Activated effector memory CD4-positive, alpha-beta T cell treated with Interleukin-2 at 50 U/mL for 16 hours (primary cell): ENCODE data around the gene NRL.

Experiments used
- DNase-seq: peaks from one replicate; pipeline ENCODE4 v3.0.0-alpha.2; 2020

Gene NRL

DNA sequence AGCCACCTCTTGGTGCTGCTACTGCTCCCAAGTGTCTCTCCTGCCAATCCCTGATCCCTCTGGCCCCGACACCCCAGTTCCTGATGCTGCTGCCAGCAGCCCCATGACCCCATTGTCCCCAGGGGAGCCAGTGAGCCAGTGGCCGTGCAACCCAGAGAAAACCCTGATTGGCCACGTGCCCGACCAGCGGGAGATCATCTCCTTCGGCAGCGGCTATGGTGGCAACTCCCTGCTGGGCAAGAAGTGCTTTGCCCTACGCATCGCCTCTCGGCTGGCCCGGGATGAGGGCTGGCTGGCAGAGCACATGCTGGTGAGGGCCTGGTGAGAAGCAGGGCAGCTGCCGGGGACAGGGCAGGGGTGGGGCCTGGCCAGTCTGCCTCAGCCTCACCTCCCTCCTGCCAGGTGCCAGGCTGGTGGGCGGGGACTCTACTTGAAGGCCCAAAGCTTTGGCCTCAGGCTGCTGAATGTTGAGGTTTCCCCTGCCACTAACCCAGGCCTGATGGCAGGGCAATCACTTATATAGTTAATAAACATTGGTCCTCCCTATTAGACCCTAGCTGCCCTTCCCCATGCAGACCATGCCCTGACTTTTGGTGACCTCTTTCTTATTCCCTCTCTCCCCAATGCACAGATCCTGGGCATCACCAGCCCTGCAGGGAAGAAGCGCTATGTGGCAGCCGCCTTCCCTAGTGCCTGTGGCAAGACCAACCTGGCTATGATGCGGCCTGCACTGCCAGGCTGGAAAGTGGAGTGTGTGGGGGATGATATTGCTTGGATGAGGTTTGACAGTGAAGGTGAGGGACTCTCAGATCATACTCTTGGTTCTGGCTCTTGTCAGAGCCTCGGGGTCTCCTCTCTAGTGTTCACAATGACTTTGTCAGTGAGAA is 15.6 kb downstream of the NRL start:
- no peak for DNase-seq

DNA sequence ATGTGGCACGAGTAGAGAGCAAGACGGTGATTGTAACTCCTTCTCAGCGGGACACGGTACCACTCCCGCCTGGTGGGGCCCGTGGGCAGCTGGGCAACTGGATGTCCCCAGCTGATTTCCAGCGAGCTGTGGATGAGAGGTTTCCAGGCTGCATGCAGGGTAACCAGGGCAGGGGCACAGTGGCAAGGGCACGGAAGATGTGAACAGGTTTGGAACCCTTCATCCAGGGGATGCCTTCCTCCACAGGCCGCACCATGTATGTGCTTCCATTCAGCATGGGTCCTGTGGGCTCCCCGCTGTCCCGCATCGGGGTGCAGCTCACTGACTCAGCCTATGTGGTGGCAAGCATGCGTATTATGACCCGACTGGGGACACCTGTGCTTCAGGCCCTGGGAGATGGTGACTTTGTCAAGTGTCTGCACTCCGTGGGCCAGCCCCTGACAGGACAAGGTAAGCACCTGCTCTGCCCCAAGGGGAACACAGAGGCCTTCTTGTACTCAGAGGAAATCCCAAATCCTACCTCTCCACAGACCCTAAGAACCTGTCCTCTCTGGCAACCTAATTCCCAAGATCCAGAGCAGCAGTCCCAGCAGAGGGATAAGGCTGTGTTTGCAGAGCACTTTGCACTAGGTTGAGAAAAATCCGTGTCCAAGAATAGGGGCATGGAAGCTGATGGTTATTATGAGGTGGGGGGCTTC is 16.4 kb downstream of the NRL start:
- DNase-seq: no peak

DNA sequence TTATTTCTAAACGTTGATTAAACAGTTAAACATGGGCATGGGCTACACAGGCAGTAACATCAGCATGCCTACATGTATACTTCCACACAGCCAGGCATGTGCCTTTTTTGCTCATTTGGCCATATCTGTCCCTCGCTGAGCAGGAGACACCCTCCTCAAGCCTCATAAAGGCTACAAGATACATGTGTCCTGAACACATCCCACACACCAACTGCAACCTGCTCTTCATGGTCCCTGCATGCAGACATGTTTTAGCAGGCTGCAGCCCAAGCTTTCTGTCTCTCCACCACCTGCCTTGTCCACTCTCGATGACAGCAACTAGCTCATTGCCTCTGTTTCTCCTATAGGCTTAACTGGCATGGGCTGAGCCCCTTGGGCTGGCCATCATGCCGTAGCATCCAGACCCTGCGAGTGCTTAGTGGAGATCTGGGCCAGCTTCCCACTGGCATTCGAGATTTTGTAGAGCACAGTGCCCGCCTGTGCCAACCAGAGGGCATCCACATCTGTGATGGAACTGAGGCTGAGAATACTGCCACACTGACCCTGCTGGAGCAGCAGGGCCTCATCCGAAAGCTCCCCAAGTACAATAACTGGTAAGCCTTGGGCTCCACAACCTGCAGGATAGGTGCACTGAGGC is 18.1 kb downstream of the NRL start:
- DNase-seq: no peak

DNA sequence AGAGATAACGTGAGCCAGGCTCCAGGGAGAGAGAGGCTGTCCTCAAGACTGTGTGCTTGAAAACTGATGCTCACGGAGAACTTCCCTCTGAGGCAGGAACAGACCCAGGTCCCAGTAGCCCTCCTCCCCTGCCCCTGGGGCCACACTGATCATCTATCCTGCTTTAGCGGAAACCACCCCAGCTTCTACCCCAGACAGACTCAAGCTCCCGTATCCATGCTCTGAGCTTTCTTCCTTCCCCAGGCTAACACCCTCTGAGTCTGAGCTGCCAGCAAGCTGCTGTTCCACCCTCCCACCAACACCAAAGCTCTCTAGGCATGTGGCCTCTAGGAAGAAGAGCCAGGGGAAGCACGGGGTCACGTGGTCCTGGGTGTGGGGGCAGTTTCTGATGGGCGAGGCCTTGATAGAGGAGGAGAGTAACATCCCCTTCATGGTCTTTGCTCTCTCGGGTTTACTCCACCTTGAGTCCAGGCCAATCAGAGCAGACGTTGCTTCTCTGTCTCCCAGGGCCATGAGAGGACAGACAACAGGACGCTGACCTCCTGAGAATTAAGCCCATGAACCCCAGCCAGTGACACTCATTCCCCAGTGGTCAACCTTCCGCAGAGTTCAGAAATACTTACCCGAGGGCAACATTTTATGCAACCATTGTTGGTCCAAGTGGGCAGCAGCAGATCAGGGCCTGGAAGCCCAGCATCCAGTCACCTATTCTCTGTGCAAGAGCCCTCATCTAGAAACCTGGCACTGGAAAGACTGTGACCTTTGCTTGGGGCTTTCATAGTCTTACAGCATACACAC is 19.3 kb downstream of the NRL start:
- peak; percentile 8 for DNase-seq

DNA sequence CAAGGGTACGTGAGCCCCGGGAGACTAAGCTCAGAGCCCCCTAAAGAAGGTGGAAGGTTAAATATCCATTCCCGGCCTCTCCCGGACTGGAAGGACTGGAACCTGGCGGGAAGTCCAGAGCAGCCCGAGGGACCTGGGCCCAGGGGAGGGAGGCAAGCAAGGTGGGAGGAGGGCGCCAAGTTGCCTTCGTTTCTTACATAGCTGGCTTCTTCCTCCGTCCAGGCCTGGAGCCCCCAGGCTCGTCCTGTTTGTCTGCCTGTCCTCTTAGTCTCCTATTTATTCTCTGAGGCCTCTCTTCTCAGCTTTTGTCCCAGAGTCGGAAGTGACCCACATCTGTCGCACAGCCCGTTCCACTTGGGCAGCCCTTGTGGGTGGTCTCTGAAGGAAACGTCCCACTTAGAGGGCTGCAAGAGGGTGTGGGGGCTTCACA is 19.9 kb downstream of the NRL start:
- no peak for DNase-seq

DNA sequence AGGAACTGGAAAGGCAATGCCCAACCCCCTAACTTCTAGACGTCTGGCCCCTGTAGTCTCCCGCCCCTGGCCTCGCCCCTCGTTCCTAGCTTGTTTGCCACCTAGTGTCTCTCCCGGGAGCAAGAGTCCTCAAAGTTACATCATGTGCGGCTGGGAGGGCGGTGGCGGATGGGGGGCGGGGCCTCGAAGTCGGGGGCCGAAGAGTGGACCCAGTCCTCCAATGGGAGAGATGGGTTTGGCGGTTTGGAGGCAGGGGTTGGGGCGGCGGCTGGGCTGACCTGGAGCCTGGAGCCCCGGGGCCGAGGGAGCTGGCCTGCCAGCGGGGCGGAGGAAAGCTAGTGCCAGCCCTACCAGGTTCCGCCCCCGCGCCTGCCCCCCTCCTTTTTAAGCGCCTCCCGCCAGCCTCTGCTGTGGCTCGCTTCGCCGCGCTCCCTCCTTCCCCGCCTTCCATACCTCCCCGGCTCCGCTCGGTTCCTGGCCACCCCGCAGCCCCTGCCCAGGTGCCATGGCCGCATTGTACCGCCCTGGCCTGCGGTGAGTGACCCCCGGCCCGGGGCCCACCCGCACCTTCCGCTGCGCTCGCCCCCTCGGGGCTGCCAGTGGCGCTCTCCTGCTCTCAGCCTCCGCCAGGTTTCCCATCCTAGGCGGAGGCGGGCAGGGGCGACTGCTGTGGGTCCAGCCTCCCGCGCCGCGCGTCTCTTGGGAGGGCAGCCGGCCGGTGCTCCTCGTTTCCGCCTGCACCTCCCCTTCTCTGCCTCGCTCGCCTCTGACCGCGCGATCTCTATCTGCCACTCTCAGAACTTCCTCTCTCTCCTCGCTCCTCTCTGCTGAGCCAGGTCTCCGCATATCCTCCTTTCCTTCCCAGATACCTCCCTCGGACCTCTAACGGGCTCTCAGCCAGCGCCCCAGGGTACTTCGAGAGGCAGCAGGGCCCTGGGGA is 20.6 kb downstream of the NRL start, which contains the start of gene PCK2:
Gene PCK2 (plus strand): TSS at position 411 of the 940 bp plus-strand sequence. CDS start 95 bp downstream, at position 506.
- DNase-seq: peak; percentile 69

DNA sequence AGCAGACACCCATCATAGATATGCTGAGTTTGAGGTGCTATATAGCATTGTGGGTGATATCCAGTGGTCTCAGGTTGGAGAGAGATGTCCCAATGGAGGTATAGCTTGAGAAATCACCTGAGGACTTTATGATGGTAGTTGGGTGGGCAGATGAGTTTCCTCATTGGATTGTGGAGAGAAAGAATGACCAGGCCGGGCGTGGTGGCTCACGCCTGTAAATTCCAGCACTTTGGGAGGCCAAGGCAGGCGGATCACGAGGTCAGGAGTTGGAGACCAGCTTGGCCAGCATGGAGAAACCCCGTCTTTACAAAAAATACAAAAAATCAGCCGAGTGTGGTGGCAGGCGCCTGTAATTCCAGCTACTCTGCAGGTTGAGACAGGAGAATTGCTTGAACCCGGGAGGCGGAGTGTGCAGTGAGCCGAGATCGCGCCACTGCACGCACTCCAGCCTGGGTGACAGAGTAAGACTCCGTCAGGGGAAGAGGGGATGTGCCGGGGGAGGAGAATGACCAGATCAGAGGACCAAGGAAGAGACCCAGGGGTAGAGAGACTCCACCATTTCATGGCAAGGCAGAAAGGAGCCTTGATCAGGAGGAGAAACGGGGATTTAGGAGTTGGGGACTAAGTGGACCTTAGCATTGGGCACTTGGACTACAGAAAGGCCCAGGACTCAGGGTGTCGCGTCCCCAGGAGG is 21.4 kb downstream of the NRL start:
- DNase-seq: no peak

DNA sequence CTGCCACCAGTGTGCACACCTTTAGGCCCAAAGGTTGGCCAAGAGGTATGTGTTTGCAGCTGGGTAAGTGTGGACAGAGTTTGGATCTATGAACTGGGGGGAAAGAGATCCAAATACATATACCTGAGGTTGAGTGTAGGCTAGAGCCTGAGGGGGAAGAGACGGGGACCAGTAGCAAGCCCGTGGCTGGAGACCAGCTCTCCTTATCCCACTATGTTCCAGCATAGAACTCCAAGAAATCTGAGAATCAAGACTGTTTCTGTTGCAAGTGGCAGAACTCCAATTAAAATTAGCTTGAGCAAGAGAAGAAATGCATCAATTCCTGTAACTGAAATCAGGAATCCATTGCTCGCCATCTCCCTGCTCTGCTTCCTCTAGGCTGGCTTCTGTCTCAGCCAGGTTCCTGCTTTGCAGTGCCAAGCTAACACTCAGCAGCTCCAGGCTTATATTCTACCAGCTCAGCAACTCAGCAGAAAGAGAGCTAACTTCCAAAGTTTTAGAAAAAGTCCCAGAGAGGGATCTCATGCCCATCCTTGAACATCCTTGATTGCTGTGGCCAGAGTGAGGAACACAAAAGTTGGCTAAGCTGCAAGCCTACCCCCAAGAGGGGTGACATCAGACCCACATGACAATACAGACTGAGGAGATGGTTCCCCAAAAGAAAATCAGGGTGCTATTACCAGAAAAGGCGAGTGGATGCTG is 22.1 kb downstream of the NRL start:
- no peak for DNase-seq

DNA sequence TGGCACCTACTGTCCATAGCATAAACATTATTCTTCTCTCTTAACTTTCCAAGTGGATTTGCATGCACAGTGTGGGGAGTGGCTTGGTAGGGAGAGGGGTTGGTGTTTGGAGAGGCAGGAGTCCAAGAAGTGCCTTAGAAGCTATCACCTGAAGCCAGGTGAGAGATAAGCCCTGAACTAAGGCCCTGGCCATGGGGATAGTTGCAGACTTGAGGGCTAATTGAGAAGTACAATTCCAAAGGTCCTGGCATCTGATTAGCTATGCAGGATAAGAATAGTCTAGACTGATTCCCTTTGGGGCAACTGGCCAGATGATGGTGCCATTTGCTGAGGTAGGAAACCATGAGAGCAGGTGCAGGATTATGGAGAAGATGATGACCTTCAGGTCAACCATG is 22.6 kb downstream of the NRL start:
- no peak for DNase-seq

DNA sequence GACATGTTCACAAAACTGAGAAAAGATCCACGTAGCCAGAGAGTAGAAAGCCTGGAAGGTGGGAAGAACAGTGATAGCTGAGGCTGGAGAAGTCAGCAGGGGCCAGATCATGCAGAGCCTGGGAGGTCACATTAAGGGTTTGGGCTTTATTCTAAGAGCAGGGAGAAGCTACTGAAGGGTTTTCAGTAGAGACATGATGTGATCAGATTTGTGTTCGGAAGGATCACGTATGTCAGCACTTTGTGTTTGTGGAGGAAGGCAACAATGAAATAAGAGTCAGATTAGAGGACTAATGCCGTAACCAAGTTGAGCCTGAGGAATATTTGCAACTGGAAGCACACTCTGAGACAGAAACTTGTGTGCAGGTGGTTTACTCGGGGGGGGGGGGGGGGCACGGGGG is 24.9 kb downstream of the NRL start:
- DNase-seq: no peak

DNA sequence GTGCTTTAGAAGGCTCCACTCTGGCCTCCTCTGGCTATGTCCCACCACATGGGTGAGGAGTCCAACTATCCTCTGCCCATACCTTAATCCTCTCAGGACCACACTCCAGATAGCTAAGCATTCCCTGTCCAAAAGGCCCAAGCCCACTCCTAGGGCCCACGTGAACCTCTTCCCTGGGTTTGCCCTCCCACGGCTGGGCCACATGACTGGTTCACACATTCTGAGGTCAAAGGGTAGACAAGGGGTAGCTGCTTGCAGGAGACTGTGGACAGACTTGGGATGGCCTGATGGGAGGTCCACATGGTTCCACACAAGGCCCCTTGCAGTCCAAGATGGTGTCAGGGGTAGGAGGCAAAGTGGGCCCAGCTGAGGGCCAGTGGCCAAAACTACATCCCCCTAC is 26.7 kb downstream of the NRL start:
- no peak for DNase-seq

DNA sequence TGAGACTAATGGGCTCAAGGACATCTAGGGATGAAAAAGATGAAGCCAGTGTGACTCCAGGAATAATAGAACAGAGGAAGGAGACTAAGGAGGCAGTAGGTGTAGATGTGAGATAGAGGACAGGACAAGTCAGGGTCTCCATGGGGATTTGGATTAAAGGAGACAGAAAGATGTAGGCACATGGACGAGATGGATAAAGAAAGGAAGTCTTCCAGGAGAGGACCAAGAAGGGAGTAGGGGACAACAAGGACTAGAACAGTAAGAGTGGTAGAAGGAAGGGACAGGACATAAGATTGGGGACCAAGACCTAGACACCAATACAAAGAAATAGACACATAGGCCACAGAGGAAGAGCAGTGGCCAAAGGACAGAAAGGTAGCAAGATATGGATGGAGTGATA is 27.7 kb downstream of the NRL start:
- no peak for DNase-seq

DNA sequence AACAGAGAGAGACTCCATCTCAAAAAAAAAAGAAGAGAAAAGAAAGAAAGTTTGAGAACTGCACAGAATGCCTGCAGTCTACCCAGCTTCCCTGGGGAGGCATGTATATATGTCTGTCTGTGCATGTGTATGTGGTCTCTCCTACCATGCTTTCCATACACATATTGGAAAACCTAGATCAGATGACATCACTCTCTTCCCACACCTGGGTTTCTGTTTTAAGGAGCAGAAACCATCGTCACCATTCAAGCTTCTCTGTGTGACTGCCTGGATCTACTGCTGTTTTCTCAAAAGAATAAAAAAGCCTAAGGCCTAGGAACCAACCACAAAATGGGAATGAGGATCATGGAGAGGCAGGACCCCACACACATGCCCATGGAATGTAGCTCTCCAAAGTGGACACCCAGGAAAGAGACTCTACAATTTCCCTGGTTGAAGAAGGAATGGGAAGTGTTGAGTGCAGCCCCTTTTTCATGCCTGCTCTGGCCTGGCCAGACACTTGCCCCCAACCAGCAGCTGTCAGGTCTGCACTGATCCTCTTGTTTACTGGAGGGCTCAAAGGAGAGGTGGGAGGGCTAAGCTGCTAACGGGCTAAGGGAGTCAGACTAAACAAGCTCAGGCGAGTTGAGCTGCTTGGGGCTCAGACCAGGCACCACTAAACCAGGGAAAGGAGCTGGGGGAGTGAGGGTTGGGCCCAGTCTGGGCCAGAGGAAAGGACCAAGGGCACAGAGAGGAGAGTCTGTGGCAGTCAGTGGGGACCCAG is 28.4 kb downstream of the NRL start:
- DNase-seq: no peak

DNA sequence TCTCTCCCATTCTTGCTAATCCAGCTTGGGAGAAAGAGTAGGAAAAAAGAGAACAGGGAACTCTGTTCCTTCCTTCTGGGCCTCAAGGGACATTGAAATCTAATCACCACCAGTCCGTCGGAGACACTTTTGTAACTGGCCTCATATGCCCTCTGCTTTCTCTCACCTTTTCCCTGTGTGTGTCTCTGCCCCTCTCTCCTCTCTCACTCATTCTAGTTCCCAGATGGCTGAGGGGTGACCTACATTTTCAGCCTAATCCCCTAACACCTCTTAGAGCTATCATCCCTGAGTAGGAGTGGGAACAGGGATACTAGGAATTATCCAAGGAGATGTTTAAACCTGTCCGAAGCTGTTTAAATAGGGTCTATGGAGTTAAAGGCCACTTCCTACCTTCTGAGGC is 29.5 kb downstream of the NRL start:
- no peak for DNase-seq

DNA sequence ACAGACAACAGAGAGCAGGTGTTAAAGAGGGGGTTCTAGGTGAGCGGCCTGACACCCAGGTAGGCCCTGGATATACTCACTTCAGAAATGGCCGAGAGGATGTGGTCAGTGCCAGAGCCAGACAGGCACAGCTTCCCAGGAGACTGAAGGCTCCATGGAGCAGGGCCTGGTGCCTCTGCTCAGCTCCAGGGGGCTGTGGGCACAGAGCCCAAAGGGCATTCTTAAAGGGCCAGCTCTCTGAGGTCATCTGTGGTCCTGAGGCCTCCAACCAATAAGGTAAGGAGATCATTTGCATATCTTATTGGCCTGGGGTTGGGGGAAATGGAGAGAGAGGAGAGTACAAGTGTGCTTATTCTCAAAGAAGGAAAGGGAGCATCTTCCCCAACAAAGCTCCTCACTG is 30.3 kb downstream of the NRL start:
- DNase-seq: no peak

DNA sequence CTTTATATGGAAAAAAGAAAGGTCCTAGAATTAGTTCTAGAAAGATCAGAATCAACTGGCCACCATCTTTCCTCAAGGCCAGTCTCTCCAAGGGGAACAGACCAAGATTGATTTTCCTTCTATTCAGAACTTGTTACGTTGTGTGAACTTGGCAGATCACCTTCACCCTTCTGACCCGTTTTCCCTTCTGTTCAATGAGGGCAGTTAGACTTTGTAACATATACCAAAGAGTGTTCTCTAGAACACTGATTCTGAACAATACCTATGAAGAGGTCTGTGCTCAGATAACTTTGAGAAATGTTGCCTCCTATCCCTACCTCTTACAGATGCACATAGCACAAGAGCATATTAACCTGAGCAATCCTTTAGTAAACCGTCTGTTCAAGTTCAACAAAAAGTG is 31.3 kb downstream of the NRL start:
- DNase-seq: no peak

DNA sequence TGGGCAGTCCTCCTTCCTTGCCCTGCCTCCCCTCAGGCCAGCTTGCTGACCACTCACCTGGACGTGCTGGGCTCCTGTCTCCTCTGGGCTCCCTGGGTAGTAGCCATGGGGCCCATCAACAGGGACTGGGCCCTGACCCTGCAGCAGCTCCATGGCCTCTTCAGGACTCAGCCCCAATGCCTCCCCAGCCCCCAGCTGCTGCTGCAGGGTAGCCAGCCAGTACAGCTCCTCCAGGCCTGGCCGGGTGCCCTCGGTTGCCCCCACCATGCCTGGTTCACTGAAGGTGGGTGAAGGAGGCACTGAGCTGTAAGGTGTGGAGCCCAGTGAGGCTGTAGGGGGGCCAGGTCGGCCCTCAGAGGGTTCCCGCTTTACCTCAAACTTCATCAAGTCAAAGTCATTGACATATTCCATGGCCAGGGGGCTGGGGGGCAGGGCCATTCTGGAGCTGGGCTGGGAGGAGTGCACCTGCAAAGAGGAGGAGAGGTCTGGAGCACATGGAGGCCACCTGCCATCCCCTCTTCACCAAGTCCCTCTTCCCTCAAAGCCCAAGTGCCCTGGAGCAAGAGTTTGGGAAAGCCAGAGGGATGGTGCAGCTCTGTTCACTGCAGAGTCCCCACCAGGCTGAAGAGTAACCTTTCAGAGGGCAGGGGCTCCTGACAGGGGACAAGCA is 32.2 kb downstream of the NRL start:
- DNase-seq: no peak

DNA sequence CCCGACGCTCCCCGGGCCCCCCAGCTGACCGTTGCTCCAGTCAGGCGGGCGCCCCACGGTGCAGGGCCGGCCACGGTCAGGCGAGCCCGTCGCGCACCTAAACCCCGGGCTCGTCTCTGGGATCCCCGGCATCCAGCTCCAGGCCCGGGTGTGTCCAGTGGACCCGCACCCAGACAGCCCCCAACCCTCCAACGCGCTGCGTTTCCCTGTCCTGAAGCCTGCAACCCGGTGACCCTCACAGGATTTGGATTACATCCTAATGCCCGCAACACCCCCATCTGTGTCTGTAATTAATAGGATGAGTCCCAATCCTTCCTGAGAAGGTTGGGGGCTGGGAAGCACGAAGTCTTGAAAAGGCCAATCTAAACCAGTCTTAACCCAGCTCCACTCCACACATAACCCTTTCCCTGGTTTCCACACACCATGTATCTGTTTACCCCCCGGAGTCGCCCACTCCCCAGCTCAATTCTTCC is 33.0 kb downstream of the NRL start:
- DNase-seq: no peak
